ENCODE data around the gene FAM193B. TPM values are rescaled to one million over a fixed set of nuclear protein-coding genes. Genes with fewer than 3 reads are reported as not detected.

Gene FAM193B
- total and polyA plus RNA-seq, 9 of the 15 experiments (the other 6 are each of a cell fraction or from before 2014, with no cell fraction given): 4.4 to 76.4 (median 37.3) TPM

GRCh38 chr5:177474002-177474476 lies 80.3 kb downstream of the FAM193B start (continued):
- TF ChIP-seq BCLAF1 (IDR thresholded peaks at IDR 0.05; ENCODE audit: borderline replicate concordance in 1 of 2, control insufficient read depth in 1 of 2, low read depth in 2 of 2, low read length in 1 of 2) (0 out of 4 replicates have a peak, but pooled peaks of 1 of the 2 experiments have one; percentile 21), RBM25 (IDR thresholded peaks at IDR 0.05; ENCODE audit: low read depth, low read length, severe bottlenecking) (no peak), ZBTB2 (IDR thresholded peaks at IDR 0.05) (0 out of 2 replicates have a peak, but pooled peaks have one; percentile 34), ZNF408 (CRISPR knock-in tag; IDR thresholded peaks at IDR 0.05; ENCODE audit: low read depth) (no peak), ZNF324 (CRISPR knock-in tag; IDR thresholded peaks at IDR 0.05) (no peak), ZNF232 (CRISPR knock-in tag; IDR thresholded peaks at IDR 0.05) (no peak), L3MBTL2 (IDR thresholded peaks at IDR 0.05) (0 out of 2 replicates have a peak, but pooled peaks have one; percentile 27), HDAC1 (IDR thresholded peaks at IDR 0.05) (peak in 1 of 2 experiments; percentile 49; a peak in 1 of 4 replicates), GATA2 (CRISPR knock-in tag; IDR thresholded peaks at IDR 0.05) (no peak), ELF4 (CRISPR knock-in tag; IDR thresholded peaks at IDR 0.05) (0 out of 2 replicates have a peak, but pooled peaks have one; percentile 16)

All from K562 (cell line).